SKM-1 treated with dmso at 0.1 percent for 144 hours (cell line): ENCODE measurements around the gene NCAM2.
"Not testable (repeated sequence)": the region's sequence is repeated elsewhere in the genome, so short reads cannot be mapped to it uniquely, and the experiment has no call there.

ENCODE experiments used
- DNase-seq: peaks from one replicate; lab custom pipeline; 2025; ENCODE audit not compliant: unreplicated experiment; lab: John Stamatoyannopoulos, UW

NCAM2 gene

DNA sequence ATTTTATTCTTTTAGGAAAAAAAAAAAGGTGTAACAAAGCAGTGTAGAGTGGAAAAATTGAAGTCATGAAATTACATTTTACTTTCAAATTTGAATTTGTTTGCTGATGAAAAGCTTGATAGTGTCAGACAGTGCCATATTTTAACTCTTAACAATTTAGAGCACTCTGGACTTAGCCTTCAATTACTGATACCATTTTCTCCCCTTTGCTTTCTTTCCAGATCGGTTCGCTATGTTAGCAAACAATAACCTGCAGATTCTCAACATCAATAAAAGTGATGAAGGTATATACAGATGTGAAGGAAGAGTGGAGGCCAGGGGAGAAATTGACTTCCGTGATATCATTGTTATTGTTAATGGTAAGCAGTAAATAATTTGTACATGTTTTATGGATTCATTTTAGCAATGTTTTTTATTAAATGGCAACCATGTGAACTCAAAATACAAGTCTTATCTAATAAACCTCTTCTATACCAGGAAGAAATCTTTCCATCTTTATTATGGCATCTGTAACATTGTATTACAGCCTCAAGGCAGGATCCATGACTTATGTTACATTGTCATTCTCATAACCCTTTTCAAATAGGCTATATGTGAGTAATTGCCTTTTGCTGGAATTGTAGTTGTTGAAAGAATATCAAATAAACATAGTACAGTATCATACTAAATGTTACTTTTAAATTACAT, 293.8 kb downstream of the NCAM2 start:
- DNase-seq = no peak

- DNase-seq = no peak
Observed at GRCh38 chr21:21295303-21295702, 297.1 kb downstream of the NCAM2 start.

GRCh38 chr21:21297211-21297610, 299.0 kb downstream of the NCAM2 start:
- no peak for DNase-seq

- DNase-seq = no peak
Observed at GRCh38 chr21:21301013-21301412, 302.8 kb downstream of the NCAM2 start.

DNA sequence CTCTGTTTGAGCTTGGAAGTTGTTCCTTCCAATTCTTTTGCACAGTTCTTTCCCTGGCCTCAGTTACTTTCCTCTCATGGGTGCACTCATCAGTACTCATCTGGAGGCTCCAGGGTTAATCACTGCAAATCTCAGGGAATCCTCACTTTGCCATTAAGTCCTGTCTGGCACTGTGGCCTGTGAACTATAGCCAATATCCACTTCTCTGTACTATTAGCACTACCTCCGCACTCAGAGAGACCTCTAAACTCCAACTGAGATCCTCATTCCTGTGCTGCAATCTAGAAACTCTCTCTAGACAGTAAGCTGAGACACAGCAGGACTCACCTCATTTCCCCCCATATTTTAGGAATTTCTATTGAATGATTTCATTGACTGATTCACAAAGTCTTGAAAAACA, 311.3 kb downstream of the NCAM2 start:
- no peak for DNase-seq

GRCh38 chr21:21324297-21324696, 326.1 kb downstream of the NCAM2 start:
- no peak for DNase-seq

DNA sequence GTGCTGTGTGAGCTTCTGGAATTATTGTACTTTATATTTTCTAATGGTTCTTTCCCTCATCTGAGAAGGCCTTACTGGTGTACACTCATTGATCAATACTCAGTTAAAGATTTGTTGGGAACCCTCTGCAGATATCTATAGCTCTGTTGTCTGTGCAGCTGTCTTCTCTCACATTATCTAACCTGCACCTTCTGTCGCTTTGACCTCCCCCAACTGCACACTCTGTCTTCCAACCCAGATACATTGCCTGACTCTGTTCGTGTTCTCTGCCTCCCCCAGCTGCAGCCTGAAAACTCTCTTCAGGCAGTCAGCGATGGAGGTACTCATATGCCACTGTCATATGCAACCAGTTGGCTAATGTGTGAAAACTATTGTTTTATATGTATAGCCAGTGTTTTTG, 334.3 kb downstream of the NCAM2 start:
- DNase-seq = no peak

- DNase-seq = no peak
Observed at GRCh38 chr21:21341041-21341440, 342.8 kb downstream of the NCAM2 start.

GRCh38 chr21:21345296-21345695, 347.1 kb downstream of the NCAM2 start:
- DNase-seq = no peak

DNA sequence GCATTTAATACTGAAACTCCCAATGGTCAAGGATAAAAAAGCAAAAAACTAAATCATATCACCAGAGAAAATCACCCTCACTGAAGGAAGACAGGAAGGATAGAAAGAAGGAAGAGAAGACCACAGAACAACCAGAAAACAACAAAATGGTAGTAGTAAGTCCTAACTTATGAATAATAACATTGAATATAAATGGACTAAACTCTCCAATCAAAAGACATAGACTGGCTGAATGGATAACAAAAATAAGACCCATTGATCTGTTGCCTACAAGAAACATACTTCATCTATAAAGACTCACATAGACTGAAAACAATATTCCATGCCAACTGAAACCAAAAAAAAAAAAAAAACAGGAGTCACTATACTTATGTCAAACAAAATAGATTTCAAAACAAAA, 347.7 kb downstream of the NCAM2 start:
- no peak for DNase-seq

DNA sequence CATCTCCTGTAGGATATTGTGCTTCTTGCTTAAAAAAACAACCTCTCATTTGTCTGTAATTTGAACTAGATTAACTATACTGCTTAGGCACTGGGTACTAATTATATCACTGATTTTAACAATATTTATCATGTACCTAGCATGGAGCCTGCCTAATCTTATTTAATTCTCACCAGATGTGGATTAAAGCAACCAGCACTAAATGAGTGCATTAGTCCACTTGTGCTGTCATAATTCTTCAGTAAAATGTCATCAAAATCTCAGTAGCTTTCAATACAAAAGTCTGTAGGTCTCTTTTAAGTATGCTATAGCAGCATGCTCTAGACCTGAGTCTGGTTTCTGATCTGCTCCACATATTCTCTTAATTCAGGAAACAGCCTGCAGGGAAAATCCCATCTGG, 368.1 kb downstream of the NCAM2 start:
- no peak for DNase-seq

GRCh38 chr21:21367583-21367982, 369.4 kb downstream of the NCAM2 start:
- no peak for DNase-seq

- no peak for DNase-seq
Observed at GRCh38 chr21:21373969-21374368, 375.8 kb downstream of the NCAM2 start.

DNA sequence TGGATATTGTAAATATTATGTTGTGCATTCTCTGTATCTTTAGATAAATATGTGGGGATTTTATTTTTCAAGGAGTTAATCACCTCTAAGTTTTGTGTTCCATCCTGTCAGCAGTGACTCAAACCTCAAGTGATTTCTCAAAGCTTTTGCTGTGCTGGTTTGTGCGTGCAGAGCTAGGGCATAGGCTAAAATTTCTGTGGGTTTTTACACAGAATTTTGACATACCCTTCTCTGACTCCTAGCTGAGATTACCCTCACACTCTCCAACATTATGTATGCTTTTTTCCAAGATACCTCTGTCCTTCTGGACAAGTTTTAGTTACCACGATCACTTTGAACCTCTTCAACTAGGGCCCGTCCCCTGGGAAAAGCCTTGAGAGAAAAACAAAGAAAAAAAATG, 384.9 kb downstream of the NCAM2 start:
- DNase-seq = no peak

DNA sequence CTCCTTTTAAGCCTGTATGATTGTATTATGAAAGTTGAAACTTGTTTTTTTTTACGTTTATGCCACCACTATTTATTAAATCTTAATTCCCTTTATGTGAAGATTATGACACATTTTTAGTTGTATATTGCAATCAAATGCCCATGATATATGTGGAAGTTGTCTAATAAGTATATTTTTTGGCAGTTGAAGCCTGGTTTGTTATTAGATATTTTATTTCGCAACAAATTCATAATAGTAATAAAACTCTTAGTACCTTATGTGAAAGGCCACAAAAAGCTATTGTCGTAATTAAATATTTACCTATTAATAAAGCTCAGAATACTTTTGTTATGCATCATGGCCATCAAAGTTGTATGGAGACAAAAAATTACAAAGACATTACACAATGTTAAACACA, 386.8 kb downstream of the NCAM2 start:
- DNase-seq = no peak

DNA sequence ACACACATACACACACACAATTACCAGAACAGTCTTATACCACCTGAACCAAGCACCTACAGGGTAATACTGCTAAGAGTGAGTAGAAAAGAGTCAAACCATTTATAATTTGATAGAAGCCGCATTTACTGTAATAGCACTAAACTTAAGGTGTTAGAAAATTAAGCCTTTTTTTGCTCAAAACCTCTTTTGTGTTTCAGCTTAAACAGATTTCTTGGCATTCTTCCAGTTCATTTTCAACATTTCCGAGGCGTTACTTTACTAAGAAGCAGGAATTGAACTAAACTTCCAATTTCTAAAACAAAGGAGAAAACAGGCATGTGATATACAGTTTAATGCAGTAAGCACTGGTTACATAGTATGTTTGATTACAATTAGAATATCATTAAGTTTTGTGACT, 387.2 kb downstream of the NCAM2 start:
- DNase-seq = no peak

DNA sequence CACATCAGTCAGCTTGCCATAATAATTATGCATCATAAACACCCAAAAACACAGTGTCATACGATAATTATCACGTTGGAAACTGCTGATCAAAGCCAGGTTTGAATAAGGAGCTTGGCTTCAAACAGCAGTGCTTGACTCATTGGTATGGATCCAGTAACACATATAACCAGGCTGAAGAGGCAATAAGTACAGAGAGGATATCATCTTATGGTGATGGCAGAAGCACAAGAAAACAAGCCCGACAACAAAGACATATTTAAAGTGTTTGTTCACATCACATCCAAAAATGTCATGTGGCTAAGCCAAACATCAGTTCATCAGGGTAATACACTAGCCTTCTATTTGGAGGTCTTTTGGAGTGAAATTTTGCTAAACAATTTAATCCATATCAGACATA, 389.7 kb downstream of the NCAM2 start:
- no peak for DNase-seq

DNA sequence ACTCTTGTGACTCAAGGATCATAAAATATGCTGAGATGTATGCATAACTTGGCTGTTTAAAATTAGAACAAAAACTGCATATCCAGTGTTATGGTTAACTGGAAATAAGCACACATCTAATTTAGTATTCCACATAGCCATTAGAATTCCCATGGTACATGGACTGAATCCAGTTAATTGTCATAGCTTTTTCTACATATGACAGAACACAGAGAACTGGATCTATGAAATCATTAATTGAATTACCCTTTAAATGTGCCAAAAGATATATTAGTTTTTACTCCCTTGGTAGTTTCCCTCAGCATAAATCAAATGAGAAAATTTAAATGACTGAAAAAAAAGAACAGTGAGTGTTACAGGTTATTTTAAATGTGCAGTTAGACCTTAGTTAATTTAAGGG, 395.9 kb downstream of the NCAM2 start:
- no peak for DNase-seq

DNA sequence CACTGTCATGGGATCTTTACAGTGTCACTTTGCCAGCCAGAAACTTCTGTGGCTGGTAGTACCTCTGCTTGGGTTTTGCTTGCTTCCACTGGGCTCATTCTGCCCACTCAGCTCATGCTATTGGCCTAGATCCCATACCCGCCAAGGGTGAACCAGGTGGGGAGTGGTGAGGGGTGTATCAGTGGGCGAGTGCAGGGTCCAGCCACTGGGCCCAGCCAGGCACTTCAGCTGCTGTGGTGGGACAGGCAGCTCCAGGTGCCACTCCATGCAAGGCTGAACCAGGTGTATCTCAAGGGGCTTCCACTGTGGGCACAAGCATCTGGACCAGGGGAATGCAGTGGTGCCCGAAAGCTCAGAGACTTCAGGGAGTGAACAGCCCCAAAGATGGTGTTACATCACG, 398.2 kb downstream of the NCAM2 start:
- DNase-seq = no peak

DNA sequence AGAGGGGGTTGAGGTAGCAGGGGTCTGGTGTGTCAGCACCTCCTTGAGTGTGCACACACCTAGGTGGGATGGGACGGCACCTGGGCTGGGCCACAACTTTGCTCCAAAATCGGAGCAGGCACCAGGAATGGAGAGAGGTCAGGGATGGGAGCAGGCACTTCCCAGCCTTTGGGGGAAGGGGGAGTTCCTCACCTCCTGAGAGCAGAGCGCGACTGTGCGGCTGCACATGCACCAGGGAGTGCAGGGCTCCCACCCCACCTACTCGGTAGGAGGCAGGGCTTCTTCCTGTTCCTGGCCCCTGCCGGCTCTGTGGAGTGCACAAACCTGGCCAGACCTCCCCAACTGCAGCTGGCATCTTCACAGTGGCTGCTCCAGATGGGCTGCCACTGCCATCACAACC, 399.3 kb downstream of the NCAM2 start:
- no peak for DNase-seq

DNA sequence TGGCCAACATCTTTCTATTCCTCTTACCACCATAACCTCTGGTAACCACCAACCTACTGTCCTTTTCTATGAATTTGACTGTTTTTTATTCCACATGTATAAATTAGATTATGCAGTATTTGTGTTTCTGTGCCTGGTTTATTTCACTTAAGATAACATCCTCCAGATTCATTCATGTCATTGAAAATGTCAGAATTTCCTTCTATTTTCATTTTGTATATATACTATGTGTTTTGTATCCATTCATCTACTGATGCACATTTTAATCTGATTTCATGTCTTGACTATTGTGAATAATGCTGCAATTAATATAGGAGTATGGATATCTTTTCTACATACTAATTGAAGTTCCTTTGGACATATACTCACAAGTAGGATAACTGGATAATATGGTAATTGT, 403.2 kb downstream of the NCAM2 start:
- DNase-seq = no peak

DNA sequence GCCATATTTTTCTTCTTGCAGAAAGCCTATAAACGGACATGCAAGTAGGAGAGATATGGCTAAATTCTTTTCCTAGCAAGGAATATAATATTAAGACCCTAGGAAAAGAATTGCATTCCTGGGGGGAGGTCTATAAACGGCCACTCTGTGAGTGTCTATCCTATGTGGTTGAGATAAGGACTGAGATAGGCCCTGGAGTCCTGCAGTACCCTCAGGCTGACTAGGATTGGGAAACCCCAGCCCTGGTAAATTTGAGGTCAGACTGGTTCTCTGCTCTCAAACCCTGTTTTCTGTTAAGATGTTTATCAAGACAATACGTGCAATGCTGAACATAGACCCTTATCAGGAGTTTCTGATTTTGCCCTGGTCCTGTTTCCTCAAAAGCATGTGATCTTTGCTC, 404.0 kb downstream of the NCAM2 start:
- not testable (repeated sequence) for DNase-seq

DNA sequence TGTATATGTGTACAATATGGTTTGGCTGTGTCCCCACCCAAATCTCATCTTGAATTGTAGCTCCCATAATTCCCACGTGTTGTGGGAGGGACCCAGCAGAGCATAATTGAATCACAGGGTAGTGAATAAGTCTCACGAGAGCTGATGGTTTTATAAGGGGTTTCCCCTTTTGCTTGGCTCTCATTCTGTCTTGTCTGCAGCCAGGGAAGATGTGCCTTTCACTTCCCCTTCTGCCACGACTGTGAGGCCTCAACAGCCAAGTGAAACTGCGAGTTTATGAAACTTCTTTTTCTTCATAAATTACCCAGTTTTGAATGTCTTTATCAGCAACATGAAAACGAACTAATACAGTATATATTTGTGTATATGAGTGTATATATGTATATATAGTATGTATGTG, 406.1 kb downstream of the NCAM2 start:
- DNase-seq = peak; percentile 51

DNA sequence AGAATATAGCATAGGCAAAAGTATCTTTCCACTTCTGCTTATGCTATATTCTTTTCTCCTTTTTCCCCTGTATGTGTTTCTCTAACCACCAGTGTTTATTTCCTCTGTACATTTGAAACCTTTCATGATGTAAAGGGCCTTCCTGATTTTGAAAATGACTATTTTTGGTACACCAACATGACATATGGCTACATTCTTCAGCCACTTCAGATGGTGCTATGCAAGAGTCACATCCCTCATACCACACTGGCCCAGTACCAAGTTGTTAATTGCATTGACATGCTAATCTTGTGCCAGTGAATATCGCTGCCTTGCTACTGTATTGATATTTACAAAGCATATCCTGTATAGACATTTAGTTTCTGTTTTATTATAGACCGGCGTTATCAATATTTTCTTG, 408.7 kb downstream of the NCAM2 start:
- DNase-seq = peak; percentile 50
